K562 (cell line): Measurements from ENCODE around the gene NUP98. TPM values are rescaled to one million over a fixed set of nuclear protein-coding genes. Genes with fewer than 3 reads are reported as not detected.
A peak's percentile ranks its signal among the peaks of the same experiment; 100 is the strongest.

Experiments used
- DNMT1 ChIP-seq: fragments of 450-650 bp; IDR thresholded peaks from 2 replicates; pipeline ENCODE4 v1.6.1; 2016; ENCODE audit warnings: antibody characterized with exemption, mild to moderate bottlenecking
- EGR1 ChIP-seq: fragments of 450-650 bp; conservative IDR thresholded peaks from 2 replicates; pipeline ENCODE4 v1.6.1; 2017; ENCODE audit warnings: mild to moderate bottlenecking
- ELF1 ChIP-seq: fragments of 200-800 bp; sonication (Bioruptor generic); IDR thresholded peaks from 2 replicates; pipeline ENCODE4 v1.6.1; 2016; ENCODE audit warnings: missing genetic modification characterization, missing compliant biosample characterization
- ELF4 ChIP-seq: fragments of 450-650 bp; formaldehyde crosslinking; IDR thresholded peaks from 2 replicates; pipeline ENCODE4 v1.4.0; 2022; ENCODE audit warnings: missing genetic modification characterization
- ERF ChIP-seq: fragments of 450-650 bp; formaldehyde crosslinking; IDR thresholded peaks from 2 replicates; pipeline ENCODE4 v1.4.0; 2020; ENCODE audit warnings: mild to moderate bottlenecking, mixed read lengths
- KDM4B ChIP-seq, 2 experiments: fragments of 450-650 bp in 1 of 2; sonication (generic) in 1 of 2; IDR thresholded peaks; 2 replicates each; pipeline ENCODE4 v1.6.1; 2016 to 2017; ENCODE audit warnings: borderline replicate concordance in 2 of 2, antibody characterized with exemption in 1 of 2, low read depth in 1 of 2, mild to moderate bottlenecking in 1 of 2
- MCM7 ChIP-seq, 2 experiments: fragments of 450-650 bp; IDR thresholded peaks; 2 replicates each; pipeline ENCODE4 v1.6.1; 2016 to 2018
- MYC ChIP-seq, 2 experiments: fragments of 250-450 bp in 1 of 2; sonication (Bioruptor Pico) in 1 of 2; IDR thresholded peaks; 2 replicates each; pipeline versions ENCODE4 v1.5.1 to v1.6.1; 2012 to 2021; ENCODE audit warnings: low read depth in 2 of 2, borderline replicate concordance in 1 of 2, improper control_type of control experiment in 1 of 2, low read length in 1 of 2, mild to moderate bottlenecking in 1 of 2, moderate library complexity in 1 of 2
- NFE2 ChIP-seq: IDR thresholded peaks from 2 replicates; pipeline ENCODE4 v1.6.1; 2014; ENCODE audit warnings: antibody characterized with exemption, low read depth
- NR1H2 ChIP-seq: sonication (generic); formaldehyde crosslinking; IDR thresholded peaks from 2 replicates; pipeline ENCODE4 v1.4.0; 2020; ENCODE audit warnings: mild to moderate bottlenecking, missing genetic modification reagents
- PCBP2 ChIP-seq: fragments of 200-400 bp; formaldehyde crosslinking; IDR thresholded peaks from 2 replicates; pipeline ENCODE4 v1.6.1; 2018; ENCODE audit warnings: low read length, low read depth, mild to moderate bottlenecking, moderate library complexity; ENCODE audit not compliant: poor library complexity, severe bottlenecking
- PML ChIP-seq: IDR thresholded peaks from 2 replicates; pipeline ENCODE4 v1.6.1; 2012; ENCODE audit warnings: low read length, inconsistent platforms
- SIRT6 ChIP-seq: IDR thresholded peaks from one replicate; pipeline ENCODE4 v1.6.1; 2012; ENCODE audit warnings: low read depth, mild to moderate bottlenecking, control low read depth, inconsistent platforms, low read length, moderate library complexity
- ZNF384 ChIP-seq: IDR thresholded peaks from 2 replicates; pipeline ENCODE4 v1.6.1; 2012; ENCODE audit warnings: low read depth, low read length, improper control_type of control experiment
- ZNF695 ChIP-seq: fragments of 450-650 bp; formaldehyde crosslinking; IDR thresholded peaks from 2 replicates; pipeline ENCODE4 v1.4.0; 2020; ENCODE audit warnings: mild to moderate bottlenecking, moderate library complexity
- ZNF717 ChIP-seq: fragments of 250-450 bp; sonication (Bioruptor Pico); IDR thresholded peaks from 2 replicates; pipeline ENCODE4 v1.5.0; 2021
- polyA plus RNA-seq, 8 experiments: library from polyadenylated mRNA; depleted of rRNA in 4 of 8; stranded (reverse) in 5 of 8; unstranded in 3 of 8; fragments of >200 nt; fragmentation: Nextera tagmentation in 2 of 8; fragmentation: Illumina TruSeq in 1 of 8; extraction: Ambion mirVana in 2 of 8; extraction: Trizol in 1 of 8; gene quantifications; 2 replicates each; pipeline versions ENCODE4 v1.2.1 to v1.2.3, GENCODE V29; 2011 to 2014; ENCODE audit warnings: inconsistent platforms in 1 of 8, missing spikeins in 1 of 8
- total RNA-seq, 7 experiments: library from RNA; depleted of rRNA in 6 of 7; stranded (reverse); fragments of >200 nt in 6 of 7; fragmentation: Illumina TruSeq in 2 of 7; extraction: Trizol in 2 of 7; gene quantifications; 2 replicates each; pipeline versions ENCODE4 v1.2.1 to v1.2.3, GENCODE V29; 2011 to 2021; ENCODE audit warnings: low replicate concordance in 1 of 7
- TF ChIP-seq, protein P1 (sequence below): fragments of 450-650 bp; formaldehyde crosslinking; IDR thresholded peaks from 2 replicates; pipeline ENCODE4 v1.4.0; 2022; ENCODE audit warnings: missing genetic modification characterization
- TF ChIP-seq, protein P2 (sequence below): fragments of 200-800 bp; sonication (Bioruptor generic); IDR thresholded peaks from 2 replicates; pipeline ENCODE4 v1.6.1; 2017; ENCODE audit warnings: missing genetic modification characterization, missing compliant biosample characterization
- TF ChIP-seq, protein P3 (sequence below): sonication (generic); formaldehyde crosslinking; IDR thresholded peaks from 2 replicates; pipeline ENCODE4 v1.8.1; 2022; ENCODE audit warnings: missing genetic modification reagents
- TF ChIP-seq, protein P4 (sequence below): sonication (generic); formaldehyde crosslinking; IDR thresholded peaks from 2 replicates; pipeline ENCODE4 v1.8.1; 2023; ENCODE audit warnings: missing genetic modification reagents, mild to moderate bottlenecking, borderline replicate concordance

Gene NUP98
- total and polyA plus RNA-seq, 9 of the 15 experiments (the other 6 are each of a cell fraction or from before 2014, with no cell fraction given), result 45.1 to 196 (median 130) TPM

DNA sequence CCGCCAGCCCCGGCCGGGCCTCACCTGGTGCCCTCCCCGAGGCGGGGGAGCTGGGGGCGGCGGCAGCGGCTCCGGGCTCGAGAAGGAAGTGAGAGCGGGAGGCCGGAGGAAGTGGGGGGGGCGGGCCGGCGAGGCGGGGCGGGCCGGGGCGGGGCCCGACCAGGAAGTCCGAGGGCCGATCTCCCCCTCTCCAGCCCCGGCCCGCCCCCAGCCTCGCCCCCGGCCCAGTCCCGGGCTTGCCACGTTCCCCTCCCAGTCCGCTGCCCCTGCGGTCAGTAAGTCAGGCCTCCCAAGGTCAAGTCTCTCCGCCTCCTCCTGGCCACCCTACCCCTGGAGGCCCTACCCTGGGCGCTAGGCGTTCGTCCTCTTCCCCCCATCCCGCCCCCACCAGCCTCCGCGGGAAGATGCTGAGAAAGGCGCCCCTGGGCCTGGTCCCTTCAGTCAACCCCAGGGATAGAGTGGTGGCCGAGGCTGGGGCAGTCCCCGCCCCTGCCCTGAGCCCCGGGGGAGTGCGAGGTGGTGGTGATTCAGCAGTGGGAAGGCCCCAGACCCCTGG, 43.6 kb upstream of the NUP98 start, which contains the start of gene RHOG (continued):
- TF ChIP-seq ELF1 (tag), result peak; percentile 93
- TF ChIP-seq ERF (CRISPR knock-in tag), result no peak
- no peak for TF ChIP-seq ZNF717 (CRISPR knock-in tag)
- TF ChIP-seq ELF4, result no peak
- TF ChIP-seq, protein P1, sequence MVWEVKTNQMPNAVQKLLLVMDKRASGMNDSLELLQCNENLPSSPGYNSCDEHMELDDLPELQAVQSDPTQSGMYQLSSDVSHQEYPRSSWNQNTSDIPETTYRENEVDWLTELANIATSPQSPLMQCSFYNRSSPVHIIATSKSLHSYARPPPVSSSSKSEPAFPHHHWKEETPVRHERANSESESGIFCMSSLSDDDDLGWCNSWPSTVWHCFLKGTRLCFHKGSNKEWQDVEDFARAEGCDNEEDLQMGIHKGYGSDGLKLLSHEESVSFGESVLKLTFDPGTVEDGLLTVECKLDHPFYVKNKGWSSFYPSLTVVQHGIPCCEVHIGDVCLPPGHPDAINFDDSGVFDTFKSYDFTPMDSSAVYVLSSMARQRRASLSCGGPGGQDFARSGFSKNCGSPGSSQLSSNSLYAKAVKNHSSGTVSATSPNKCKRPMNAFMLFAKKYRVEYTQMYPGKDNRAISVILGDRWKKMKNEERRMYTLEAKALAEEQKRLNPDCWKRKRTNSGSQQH (CRISPR knock-in tag), result no peak
- no peak for TF ChIP-seq NR1H2 (CRISPR knock-in tag)
- TF ChIP-seq ZNF384, result no peak
- peak; percentile 72; the same call in 1 of the 2 replicates for TF ChIP-seq NFE2
- TF ChIP-seq, protein P2, sequence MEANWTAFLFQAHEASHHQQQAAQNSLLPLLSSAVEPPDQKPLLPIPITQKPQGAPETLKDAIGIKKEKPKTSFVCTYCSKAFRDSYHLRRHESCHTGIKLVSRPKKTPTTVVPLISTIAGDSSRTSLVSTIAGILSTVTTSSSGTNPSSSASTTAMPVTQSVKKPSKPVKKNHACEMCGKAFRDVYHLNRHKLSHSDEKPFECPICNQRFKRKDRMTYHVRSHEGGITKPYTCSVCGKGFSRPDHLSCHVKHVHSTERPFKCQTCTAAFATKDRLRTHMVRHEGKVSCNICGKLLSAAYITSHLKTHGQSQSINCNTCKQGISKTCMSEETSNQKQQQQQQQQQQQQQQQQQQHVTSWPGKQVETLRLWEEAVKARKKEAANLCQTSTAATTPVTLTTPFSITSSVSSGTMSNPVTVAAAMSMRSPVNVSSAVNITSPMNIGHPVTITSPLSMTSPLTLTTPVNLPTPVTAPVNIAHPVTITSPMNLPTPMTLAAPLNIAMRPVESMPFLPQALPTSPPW, result peak; percentile 96
- TF ChIP-seq, protein P3, sequence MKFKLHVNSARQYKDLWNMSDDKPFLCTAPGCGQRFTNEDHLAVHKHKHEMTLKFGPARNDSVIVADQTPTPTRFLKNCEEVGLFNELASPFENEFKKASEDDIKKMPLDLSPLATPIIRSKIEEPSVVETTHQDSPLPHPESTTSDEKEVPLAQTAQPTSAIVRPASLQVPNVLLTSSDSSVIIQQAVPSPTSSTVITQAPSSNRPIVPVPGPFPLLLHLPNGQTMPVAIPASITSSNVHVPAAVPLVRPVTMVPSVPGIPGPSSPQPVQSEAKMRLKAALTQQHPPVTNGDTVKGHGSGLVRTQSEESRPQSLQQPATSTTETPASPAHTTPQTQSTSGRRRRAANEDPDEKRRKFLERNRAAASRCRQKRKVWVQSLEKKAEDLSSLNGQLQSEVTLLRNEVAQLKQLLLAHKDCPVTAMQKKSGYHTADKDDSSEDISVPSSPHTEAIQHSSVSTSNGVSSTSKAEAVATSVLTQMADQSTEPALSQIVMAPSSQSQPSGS (CRISPR knock-in tag), result no peak
- TF ChIP-seq DNMT1, result no peak
- TF ChIP-seq MYC (IDR thresholded peaks at IDR 0.05; ENCODE audit: low read depth, low read length), result 0 out of 2 replicates have a peak, but pooled peaks have one; percentile 10
- no peak for TF ChIP-seq MYC (CRISPR knock-in tag; IDR thresholded peaks at IDR 0.05; ENCODE audit: borderline replicate concordance, low read depth)
- 0 out of 2 replicates have a peak, but pooled peaks have one; percentile 1 for TF ChIP-seq PML
- no peak; a peak in 1 of 4 replicates for TF ChIP-seq KDM4B (IDR thresholded peaks at IDR 0.05; ENCODE audit: borderline replicate concordance in 2 of 2, low read depth in 1 of 2)
- no peak for TF ChIP-seq PCBP2
- TF ChIP-seq SIRT6, result no peak
- no peak for TF ChIP-seq ZNF695 (CRISPR knock-in tag)
- TF ChIP-seq MCM7 (IDR thresholded peaks at IDR 0.05), result no peak
- no peak; the same call in 1 of the 2 replicates for TF ChIP-seq EGR1
- TF ChIP-seq, protein P4, sequence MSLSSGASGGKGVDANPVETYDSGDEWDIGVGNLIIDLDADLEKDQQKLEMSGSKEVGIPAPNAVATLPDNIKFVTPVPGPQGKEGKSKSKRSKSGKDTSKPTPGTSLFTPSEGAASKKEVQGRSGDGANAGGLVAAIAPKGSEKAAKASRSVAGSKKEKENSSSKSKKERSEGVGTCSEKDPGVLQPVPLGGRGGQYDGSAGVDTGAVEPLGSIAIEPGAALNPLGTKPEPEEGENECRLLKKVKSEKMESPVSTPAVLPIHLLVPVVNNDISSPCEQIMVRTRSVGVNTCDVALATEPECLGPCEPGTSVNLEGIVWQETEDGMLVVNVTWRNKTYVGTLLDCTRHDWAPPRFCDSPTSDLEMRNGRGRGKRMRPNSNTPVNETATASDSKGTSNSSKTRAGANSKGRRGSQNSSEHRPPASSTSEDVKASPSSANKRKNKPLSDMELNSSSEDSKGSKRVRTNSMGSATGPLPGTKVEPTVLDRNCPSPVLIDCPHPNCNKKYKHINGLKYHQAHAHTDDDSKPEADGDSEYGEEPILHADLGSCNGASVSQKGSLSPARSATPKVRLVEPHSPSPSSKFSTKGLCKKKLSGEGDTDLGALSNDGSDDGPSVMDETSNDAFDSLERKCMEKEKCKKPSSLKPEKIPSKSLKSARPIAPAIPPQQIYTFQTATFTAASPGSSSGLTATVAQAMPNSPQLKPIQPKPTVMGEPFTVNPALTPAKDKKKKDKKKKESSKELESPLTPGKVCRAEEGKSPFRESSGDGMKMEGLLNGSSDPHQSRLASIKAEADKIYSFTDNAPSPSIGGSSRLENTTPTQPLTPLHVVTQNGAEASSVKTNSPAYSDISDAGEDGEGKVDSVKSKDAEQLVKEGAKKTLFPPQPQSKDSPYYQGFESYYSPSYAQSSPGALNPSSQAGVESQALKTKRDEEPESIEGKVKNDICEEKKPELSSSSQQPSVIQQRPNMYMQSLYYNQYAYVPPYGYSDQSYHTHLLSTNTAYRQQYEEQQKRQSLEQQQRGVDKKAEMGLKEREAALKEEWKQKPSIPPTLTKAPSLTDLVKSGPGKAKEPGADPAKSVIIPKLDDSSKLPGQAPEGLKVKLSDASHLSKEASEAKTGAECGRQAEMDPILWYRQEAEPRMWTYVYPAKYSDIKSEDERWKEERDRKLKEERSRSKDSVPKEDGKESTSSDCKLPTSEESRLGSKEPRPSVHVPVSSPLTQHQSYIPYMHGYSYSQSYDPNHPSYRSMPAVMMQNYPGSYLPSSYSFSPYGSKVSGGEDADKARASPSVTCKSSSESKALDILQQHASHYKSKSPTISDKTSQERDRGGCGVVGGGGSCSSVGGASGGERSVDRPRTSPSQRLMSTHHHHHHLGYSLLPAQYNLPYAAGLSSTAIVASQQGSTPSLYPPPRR (CRISPR knock-in tag), result no peak
